22Rv1 (cell line): ENCODE data around the gene CUEDC1.

Source experiments
- CTCF ChIP-seq: fragments of 450-650 bp; IDR thresholded peaks from 2 replicates; pipeline ENCODE4 v1.5.1; 2017; ENCODE audit warnings: mild to moderate bottlenecking
- ZFX ChIP-seq: fragments of 450-650 bp; IDR thresholded peaks from 2 replicates; pipeline ENCODE4 v1.6.1; 2017; ENCODE audit warnings: antibody characterized with exemption, borderline replicate concordance

DNA sequence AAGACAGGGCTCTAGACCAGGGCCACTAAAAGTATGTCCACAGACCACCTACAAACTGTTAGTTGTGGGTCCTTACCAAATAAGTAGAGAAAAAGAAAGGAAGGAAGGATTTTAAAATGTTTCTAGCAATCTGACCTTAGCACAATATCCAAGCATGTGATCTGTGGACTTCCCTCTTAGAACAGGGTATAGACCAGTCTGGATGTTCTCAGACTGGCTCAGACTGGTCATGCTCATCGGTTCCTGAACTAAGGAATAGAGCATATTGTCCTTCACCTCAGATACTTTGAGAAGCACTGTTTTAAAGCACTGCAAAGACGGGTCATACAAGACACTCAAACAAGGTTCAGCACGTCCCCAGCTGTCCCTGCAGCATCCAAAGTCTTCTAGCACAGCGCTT lies 25.8 kb downstream of the CUEDC1 start:
- TF ChIP-seq CTCF (no peak), ZFX (no peak)
